ENCODE measurements around the gene FAM78A. TPM values are rescaled to one million over a fixed set of nuclear protein-coding genes. Genes with fewer than 3 reads are reported as not detected.
A peak's percentile ranks its signal among the peaks of the same experiment; 100 is the strongest.

Gene FAM78A
- total RNA-seq, 1 experiment from 2014 or later: 3.0 TPM

- TF ChIP-seq ATF2 (CRISPR knock-in tag; IDR thresholded peaks at IDR 0.05; ENCODE audit: borderline replicate concordance, low read depth) (no peak), CDX4 (CRISPR knock-in tag; IDR thresholded peaks at IDR 0.05; ENCODE audit: borderline replicate concordance) (no peak), GABPB1 (CRISPR knock-in tag; IDR thresholded peaks at IDR 0.05) (no peak), TP53 (CRISPR knock-in tag; IDR thresholded peaks at IDR 0.05) (no peak), ZBTB21 (CRISPR knock-in tag; IDR thresholded peaks at IDR 0.05; ENCODE audit: borderline replicate concordance) (no peak), ZNF232 (CRISPR knock-in tag; IDR thresholded peaks at IDR 0.05) (no peak), TEAD1 (CRISPR knock-in tag; IDR thresholded peaks at IDR 0.05) (no peak), OVOL2 (CRISPR knock-in tag; IDR thresholded peaks at IDR 0.05; ENCODE audit: borderline replicate concordance) (no peak)
- TF ChIP-seq, protein P1, sequence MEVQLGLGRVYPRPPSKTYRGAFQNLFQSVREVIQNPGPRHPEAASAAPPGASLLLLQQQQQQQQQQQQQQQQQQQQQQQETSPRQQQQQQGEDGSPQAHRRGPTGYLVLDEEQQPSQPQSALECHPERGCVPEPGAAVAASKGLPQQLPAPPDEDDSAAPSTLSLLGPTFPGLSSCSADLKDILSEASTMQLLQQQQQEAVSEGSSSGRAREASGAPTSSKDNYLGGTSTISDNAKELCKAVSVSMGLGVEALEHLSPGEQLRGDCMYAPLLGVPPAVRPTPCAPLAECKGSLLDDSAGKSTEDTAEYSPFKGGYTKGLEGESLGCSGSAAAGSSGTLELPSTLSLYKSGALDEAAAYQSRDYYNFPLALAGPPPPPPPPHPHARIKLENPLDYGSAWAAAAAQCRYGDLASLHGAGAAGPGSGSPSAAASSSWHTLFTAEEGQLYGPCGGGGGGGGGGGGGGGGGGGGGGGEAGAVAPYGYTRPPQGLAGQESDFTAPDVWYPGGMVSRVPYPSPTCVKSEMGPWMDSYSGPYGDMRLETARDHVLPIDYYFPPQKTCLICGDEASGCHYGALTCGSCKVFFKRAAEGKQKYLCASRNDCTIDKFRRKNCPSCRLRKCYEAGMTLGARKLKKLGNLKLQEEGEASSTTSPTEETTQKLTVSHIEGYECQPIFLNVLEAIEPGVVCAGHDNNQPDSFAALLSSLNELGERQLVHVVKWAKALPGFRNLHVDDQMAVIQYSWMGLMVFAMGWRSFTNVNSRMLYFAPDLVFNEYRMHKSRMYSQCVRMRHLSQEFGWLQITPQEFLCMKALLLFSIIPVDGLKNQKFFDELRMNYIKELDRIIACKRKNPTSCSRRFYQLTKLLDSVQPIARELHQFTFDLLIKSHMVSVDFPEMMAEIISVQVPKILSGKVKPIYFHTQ (CRISPR knock-in tag; IDR thresholded peaks at IDR 0.05): no peak
These were observed 28.5 kb upstream of the FAM78A start (continued) for GRCh38 chr9:131304676-131305355.

DNA sequence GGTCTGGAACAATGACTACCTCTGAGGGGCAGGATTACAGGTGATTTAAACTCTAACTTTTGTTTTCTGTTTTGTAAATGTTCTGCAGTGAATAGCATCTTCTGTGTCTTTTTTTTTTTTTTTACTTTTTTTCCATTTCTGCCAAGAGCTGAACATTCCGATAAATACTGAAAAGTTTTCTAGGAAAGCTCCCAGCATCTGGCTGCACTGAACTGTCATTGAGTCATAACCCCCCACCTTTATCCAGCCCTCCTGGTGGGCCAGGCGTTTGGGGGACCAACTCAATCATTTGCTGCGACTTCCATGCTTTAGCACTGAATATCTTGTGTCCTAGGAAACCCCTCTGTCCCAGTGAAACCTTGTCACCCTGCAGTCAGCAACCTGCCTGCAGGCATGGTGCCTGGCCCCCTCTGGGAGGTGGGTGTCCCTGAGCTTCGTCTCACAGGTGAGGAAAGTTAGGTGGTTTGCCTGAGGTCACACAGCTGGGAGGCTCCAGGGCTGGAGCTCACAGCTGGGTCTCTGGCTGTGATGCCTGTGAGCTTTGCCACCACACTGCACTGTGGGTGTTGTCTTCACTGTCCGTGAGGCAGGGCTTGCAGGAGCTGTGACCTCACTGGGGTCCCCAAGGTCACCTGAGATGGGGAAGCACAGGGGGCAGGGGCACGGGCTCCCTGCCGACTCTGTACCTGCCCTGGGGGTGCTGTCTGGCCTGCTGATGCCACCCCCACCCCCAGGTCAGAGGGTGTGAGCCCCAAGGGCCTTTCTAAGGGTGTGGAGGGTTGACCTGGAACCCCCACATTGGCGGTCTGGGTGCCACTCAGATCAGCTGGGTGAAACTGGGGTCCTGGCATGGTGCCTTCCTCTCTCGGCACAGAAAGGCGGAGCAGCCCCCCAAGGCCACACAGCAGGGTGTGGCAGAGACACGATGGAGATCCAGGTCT lies 27.3 kb upstream of the FAM78A start:
- no peak for TF ChIP-seq ZNF317 (CRISPR knock-in tag; IDR thresholded peaks at IDR 0.05; ENCODE audit: borderline replicate concordance, low read depth)
- TF ChIP-seq, protein P2, sequence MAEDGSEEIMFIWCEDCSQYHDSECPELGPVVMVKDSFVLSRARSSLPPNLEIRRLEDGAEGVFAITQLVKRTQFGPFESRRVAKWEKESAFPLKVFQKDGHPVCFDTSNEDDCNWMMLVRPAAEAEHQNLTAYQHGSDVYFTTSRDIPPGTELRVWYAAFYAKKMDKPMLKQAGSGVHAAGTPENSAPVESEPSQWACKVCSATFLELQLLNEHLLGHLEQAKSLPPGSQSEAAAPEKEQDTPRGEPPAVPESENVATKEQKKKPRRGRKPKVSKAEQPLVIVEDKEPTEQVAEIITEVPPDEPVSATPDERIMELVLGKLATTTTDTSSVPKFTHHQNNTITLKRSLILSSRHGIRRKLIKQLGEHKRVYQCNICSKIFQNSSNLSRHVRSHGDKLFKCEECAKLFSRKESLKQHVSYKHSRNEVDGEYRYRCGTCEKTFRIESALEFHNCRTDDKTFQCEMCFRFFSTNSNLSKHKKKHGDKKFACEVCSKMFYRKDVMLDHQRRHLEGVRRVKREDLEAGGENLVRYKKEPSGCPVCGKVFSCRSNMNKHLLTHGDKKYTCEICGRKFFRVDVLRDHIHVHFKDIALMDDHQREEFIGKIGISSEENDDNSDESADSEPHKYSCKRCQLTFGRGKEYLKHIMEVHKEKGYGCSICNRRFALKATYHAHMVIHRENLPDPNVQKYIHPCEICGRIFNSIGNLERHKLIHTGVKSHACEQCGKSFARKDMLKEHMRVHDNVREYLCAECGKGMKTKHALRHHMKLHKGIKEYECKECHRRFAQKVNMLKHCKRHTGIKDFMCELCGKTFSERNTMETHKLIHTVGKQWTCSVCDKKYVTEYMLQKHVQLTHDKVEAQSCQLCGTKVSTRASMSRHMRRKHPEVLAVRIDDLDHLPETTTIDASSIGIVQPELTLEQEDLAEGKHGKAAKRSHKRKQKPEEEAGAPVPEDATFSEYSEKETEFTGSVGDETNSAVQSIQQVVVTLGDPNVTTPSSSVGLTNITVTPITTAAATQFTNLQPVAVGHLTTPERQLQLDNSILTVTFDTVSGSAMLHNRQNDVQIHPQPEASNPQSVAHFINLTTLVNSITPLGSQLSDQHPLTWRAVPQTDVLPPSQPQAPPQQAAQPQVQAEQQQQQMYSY (CRISPR knock-in tag; IDR thresholded peaks at IDR 0.05): no peak
- TF ChIP-seq CBFB (CRISPR knock-in tag; IDR thresholded peaks at IDR 0.05; ENCODE audit: low read depth): no peak
- no peak for TF ChIP-seq TEAD1 (CRISPR knock-in tag; IDR thresholded peaks at IDR 0.05)
- TF ChIP-seq, protein P3, sequence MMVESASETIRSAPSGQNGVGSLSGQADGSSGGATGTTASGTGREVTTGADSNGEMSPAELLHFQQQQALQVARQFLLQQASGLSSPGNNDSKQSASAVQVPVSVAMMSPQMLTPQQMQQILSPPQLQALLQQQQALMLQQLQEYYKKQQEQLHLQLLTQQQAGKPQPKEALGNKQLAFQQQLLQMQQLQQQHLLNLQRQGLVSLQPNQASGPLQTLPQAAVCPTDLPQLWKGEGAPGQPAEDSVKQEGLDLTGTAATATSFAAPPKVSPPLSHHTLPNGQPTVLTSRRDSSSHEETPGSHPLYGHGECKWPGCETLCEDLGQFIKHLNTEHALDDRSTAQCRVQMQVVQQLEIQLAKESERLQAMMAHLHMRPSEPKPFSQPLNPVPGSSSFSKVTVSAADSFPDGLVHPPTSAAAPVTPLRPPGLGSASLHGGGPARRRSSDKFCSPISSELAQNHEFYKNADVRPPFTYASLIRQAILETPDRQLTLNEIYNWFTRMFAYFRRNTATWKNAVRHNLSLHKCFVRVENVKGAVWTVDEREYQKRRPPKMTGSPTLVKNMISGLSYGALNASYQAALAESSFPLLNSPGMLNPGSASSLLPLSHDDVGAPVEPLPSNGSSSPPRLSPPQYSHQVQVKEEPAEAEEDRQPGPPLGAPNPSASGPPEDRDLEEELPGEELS (CRISPR knock-in tag; IDR thresholded peaks at IDR 0.05): no peak
- no peak for TF ChIP-seq KAT7 (CRISPR knock-in tag; IDR thresholded peaks at IDR 0.05; ENCODE audit: borderline replicate concordance)
- TF ChIP-seq ZBTB21 (CRISPR knock-in tag; IDR thresholded peaks at IDR 0.05; ENCODE audit: borderline replicate concordance): no peak
- TF ChIP-seq CREM (CRISPR knock-in tag; IDR thresholded peaks at IDR 0.05): no peak
- no peak for TF ChIP-seq ATF2 (CRISPR knock-in tag; IDR thresholded peaks at IDR 0.05; ENCODE audit: borderline replicate concordance, low read depth)
- H3K27ac Mint-ChIP-seq: peak overlapping the region; percentile 6; the same call in 1 of the 2 replicates
- ChIA-PET POLR2A (no interaction called here), CTCF (interaction anchor here (0.6 to 5.2 kb wide), 3 partner anchors 32 to 435 kb away, joined by 3 to 49 read pairs (median 4); no protein-coding TSS in a partner anchor)
- 0 out of 2 replicates have a peak, but pooled peaks cover 3% of the 10 kb centered on the region for H3K4me1 Mint-ChIP-seq
- no peaks in the 10 kb centered on the region for H3K36me3 Mint-ChIP-seq
- peaks cover 5% of the 10 kb centered on the region; the same call in 1 of the 2 replicates for H3K9me3 Mint-ChIP-seq
- no peak overlapping the region for H3K4me3 Mint-ChIP-seq
- H3K27me3 Mint-ChIP-seq (ENCODE audit: low read depth): no peaks in the 10 kb centered on the region
- ATAC-seq (no peak), DNase-seq (ENCODE audit: low spot score) (no peak)
